Measurements from ENCODE around the gene DUSP2.
A peak's percentile ranks its signal among the peaks of the same experiment; 100 is the strongest.

Gene DUSP2

DNA sequence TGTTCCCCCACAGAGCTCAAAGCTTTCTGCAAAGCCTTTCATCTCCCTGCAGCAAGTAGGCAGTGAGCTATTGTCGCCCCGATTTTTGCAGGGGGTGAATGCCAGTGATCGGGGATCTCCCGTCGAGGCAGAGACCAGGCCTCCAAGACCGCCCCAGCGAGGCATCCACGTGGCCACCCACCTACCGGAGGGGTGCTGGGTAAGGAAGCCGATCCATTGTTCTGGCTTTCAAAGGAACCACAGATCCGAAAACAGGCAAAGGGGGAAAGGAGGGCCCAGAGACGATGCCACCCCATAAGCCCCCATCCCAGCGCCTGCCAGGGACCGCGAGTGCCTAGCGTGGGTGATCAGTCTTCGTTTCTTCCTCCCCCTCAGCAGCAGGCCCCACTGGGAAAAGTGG lies 31.3 kb downstream of the DUSP2 start:
- no peak for DNase-seq (ENCODE audit: low spot score)

DNA sequence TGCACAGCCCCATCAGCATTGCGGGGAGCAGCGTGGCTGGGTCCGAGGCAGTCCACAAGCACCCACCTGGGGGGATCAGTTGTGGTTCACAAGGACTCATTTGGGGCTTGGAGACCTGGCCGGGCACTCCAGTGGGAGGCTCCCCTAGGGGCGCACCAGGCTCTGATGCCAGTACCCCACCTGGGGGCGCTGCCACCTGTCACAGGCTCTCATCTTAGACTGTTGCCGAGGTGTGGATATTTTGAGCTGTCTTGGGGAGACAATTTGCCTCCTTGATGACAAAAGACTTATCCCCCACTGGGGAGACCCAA lies 31.9 kb downstream of the DUSP2 start:
- DNase-seq (ENCODE audit: low spot score), result no peak

DNA sequence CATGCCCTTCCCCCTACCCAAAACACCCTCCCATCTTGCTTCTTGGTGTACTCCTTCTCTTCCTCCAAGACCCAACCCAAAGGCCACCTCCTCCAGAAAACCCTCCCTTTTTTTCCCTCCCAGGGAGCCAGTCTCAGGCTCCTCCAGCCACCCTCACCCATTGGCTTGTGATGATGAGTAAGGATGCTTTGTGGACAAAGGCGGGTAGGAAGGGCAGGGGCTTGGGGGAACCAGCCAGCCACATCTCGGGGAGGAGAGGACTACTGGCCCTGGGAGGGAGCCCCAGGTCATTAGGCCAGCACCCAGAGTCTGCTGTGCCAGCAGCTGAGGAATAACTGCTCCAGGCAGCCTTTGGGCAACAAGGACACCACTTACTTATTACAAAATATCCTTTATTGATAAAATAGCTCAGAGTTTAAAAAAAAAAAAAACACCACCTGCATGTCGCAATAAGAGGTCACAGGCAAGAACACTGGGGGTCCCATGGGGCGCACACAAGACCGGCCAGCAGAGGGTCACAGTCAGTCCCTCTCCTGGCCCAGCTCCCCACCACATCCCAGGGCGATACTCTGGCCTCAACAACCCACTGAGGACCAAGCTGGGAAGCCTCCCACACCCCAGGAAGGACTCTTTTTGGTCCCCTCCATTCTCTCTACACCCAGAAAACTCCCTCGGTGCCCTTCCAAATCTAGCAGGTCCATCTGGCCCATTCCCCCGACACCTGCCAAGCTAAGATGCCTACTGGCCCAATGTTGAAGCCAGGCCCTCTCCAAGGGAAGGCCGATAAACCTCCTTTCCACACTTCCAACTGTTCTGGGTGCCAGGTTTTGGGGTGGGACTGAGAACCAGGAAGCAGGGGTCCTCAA lies 32.5 kb downstream of the DUSP2 start:
- no peak for DNase-seq (ENCODE audit: low spot score)

DNA sequence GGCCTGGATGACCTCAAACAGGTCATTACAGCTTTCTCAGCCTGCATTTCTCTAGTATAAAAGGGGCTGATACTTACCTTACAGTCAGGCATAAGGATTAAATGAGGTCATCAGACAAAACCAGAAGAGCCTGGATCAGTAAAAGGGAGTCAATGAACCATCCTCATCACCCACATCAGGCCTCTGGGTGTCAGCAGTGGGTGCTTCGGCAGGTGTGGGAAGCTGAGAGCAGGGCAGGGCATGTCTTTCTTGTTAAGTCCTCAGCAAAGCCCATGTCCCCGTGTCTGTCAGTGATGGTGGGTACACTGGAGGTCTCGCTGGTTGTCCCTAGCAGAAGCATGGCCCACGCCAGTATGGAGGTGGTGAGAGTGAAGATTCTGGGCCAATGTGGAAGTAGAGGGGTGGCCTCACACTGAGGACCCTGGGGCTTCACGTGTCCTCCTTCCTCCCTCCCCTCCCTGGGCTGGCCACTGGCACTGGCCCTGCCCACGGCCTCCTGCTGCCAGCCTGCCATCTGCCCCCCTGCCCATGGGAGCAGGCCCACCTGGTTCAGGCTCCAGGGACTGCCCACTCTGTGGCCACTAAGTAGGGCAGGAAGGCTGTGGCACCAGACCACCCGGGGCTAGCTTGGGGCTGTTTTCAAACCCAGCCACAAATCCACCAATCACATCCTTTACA lies 33.3 kb downstream of the DUSP2 start:
- peak; percentile 46 for DNase-seq (ENCODE audit: low spot score)

DNA sequence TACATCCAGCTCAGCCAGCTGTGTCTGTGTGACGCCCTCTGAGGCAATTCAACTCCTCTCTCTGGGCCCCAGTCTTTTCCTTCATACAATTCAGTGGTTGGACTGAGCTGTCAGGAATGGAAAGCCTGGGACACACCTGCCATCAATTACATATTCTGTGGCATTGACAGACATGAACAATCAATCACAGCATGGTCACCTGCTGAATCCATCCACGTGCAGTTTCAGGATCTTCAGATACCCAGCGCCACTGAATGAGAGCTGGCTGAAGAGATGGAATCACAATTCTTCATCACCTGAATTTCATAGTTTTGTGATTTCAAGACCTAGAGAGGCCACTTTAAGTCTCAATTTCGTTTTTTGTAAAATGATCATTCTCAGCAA lies 34.0 kb downstream of the DUSP2 start:
- DNase-seq (ENCODE audit: low spot score), result no peak

DNA sequence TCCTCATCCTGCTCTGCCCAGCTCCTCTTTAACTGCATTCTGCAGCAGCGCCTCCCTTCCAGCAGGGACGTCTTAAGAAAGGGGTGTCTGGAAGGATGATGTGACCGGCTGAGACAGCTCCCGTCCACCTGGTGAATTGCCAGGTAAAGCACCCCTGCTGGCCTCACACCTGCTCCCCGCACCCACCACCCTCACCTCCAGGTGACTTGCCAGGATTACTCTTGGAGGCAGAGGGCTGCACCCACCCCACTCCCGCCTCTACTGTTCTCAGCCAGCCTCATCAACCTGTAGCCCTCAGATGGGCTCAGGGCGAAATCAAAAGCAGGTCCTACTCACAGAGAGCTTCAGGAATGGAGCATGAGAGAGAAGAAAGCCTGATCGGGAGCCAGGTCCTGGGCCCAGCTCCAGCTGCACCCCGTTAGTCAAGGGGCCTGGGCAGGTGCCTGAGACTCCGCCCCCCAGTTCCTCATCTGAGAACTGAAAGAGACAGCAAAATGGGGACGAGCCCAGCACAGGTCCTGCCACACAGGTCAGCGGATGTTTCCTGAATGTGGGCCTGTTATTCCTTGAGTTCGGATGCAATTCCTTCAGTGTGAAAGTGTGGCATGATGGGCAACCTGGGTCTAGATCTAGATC lies 34.5 kb downstream of the DUSP2 start:
- DNase-seq (ENCODE audit: low spot score), result no peak

DNA sequence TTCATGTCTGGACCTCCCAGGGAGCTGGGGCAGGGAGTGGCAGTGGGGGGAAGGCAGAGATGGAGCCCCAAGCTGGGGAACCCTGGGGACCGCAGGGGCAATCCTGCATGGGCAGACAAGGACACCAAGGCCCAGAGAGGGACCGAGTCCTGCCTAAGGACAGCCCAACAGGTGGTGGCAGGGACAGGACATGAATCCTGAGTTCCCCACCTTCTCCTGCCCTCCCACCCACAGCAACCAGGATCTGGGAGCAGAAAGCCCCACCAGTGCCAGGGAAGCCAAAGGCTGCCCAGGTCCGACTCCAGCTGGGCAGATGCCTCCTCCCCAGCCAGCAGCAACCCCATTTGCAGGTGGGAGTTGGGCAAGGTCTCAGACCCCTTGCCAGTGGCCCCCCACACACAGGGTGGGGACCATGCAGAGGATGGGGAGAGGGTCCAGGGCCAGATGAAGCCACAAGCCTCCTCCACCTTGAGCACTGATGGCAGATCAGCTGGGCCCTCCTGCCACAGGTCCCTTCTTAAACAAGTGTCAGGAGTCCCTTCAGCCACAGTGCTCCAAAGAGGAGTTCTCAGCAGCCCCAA lies 35.2 kb downstream of the DUSP2 start:
- DNase-seq (ENCODE audit: low spot score), result no peak

DNA sequence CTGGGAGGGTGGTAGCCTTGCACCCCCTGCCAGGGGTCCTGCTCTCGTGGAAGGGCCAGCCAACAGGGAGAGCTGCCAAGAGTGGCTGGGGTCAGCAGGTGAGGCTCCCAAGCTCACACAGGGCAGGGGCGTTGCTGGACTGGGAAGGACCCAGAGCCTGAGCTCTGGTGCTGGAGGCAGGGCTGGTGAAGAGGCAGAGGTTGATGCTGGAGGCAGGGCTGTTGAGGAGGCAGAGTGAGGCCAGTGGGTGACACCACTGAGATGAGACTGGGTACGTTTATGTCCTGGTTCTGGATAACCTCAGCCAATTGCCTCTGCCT lies 35.9 kb downstream of the DUSP2 start:
- DNase-seq (ENCODE audit: low spot score), result no peak

DNA sequence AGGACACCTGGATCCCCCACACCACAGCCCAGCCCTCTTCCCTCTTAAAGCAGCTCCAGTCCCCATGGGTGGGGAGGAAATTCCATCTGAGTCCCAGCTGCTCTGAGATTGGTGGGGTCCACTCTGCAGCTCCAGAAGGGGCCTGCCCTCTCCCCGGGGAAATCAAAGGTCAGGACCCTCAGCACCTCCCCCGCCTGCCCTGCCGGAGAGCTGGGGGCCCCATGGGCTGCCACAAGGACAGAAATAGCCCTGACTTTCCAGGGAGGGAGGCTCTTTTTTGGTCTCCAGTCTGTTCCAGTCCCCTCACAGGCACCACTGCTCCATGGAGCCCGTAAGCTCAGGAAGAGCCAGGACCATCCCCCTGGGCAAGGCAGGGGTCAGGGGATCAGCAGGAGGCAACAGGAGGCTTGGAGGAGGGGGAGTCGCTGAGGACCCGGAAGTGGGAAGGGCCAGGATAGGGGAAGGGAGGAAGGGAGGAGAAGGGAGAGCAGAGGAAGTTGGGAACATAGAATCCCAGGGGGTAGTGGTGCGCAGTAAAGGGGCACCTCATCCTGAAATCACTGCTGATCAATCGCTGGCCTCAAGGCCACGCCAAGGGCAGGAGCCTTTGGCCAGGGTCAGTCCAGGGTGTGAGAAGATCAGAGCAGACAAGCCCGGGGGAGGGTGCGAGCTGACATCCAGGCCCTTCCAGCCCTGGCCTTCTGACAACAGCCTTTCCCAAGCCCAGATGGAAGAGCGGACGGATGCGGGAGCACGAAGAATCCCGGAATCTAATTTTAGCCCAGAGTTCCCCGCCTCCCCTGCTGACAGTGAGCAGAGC lies 36.5 kb downstream of the DUSP2 start:
- DNase-seq (ENCODE audit: low spot score), result no peak

DNA sequence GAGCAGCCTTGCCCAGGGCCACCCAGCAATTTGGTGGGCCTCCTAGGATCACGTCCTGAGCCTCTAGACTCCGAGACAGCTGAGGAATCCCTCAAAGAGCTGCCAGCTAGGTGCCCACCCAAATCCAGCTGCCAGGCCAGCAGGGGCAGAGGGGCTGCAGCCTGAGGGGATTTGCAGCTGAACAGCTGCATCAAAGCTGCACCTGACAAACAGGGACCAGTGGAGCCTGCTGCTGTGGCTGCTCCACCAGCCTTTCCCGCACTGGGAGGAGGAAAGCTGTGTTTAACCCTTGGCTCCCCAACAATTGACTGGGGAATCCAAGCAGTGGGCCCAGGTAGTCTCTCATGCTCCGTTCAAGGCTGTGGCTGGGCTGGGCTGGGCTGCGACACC lies 37.1 kb downstream of the DUSP2 start:
- no peak for DNase-seq (ENCODE audit: low spot score)

DNA sequence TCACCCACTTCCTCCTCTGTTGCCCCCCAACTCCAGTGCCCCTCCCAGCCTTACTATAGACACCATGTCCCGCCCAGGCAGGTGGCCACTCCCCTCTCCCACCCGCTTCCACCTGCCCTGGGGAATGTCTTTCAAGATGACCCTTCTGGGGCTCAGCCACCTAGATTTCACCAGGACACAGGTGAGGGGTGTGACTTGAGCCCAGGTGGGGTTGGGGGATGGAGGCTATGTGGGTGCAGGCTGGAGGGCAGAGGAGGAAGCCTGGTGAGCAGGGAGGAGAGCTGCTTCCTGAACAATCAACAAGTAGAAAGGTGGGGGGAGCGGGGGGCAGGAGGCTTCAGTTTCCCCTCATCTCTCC lies 37.6 kb downstream of the DUSP2 start:
- DNase-seq (ENCODE audit: low spot score), result no peak

DNA sequence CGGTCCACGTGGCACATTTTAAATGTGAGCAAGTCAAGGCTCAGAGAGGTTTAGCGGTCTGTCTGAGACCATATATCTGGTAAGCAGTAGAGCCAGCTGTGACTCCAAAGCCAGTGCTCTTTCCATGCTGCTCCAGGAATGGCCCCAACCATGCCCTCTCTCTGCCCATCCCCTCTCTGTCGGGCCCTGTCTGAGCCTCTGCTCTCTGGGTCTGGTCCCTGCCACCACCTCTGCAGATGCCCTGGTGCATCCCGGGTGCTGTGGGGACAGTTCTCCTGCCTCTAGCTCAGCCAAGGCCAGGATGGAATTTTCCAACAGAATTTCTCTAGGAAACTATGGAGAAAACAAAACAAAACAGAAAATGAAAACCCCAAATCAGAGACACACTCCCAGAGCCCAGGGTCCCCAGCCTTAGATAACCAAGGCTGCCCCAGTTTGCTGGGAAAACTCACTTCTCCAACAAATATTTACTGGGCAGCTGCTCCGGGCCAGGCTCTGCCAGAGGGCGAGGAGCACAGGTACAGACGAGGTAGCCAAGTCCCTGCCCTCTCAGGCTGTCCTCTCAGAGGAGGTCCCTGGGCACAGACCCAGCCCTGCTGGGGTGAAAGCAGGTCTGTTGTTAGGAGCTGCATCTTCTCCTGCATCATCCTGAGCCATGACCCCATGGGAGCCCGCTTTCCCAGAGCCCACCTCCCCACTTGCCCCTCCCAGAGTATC lies 38.1 kb downstream of the DUSP2 start:
- no peak for DNase-seq (ENCODE audit: low spot score)

DNA sequence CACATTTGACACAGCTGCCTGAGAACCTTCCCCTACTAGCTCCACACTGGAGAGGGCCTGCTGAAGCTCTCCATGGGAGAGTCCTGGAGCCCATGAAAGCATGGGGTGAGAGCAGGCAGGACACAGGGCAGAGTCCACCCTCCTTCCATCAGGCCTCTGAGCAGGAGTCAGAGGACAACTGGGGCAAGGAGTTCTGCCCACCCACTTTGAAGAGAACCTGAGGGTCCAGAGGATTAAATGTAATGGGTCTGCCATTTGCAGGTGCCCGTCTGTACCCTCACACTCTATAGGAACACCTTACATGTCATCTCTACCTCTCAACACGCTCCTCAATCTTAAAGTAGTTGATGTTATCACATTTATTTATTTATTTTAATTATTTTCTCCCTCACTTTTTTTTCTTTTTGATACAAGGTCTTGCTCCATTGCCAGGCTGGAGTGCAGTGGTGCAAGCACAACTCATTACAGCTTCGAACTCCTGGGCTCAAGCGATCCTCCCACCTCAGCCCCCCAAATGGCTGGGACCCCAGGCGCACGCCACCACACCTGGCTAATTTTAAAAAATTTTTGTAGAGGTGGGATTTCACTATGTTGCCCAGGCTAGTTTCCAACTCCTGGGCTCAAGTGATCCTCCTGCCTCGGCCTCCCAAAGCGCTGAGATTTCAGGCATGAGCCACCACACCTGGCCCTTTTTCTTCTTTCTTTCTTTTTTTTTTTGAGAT lies 39.1 kb downstream of the DUSP2 start:
- no peak for DNase-seq (ENCODE audit: low spot score)

DNA sequence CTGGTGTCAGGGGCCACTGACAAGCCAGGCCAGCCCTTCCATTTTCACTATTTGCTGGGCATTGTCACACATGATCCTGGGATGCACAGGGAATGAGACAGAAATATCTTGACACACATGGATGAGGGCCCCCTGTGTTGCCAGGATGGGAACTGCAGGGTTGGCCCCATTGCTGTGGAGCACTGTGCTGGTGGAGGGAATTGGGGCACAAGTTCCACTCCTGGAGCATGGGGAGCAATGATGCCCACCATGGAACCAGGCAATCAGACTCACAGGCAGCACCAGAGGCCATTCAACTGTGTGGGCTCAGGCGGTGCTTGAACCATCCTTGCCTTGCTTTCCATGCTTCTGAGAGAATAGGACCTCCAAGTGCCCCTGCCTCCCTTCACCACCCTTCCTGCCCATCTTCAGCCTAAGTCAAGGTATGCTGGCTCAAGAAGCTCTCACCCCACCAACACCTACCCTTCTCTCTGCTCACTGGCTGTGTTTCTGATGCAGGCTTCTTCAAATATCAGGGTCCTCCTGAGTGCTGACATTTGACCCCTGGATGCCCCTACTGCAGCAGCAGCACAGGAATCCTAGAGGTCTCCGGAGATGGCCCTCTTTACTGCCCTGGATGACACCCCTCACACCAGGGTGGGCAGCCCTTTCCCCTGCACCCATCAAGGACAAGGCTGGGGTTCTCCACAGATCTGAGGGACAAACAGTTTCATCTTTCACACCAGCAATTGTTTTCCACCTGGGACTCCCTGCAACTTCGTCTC lies 39.9 kb downstream of the DUSP2 start:
- DNase-seq (ENCODE audit: low spot score), result no peak

DNA sequence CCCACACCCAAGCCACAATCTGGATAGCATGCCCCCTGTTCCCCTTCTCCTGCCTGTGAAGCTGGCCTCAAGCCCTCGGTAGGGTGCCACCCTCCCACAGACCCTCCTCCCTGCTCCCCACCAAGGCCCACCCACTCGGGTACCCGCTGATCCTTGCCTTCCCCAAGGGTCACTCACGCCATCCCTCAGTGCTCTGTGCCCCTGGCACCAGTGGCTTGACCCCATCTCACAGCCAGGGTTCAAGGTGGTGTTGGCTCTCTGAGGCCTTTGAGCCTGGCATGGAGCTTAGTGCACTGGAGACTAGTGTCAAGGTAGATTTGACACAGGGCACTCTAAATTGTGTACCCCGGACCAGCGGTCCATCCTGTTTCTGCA lies 40.8 kb downstream of the DUSP2 start:
- no peak for DNase-seq (ENCODE audit: low spot score)

DNA sequence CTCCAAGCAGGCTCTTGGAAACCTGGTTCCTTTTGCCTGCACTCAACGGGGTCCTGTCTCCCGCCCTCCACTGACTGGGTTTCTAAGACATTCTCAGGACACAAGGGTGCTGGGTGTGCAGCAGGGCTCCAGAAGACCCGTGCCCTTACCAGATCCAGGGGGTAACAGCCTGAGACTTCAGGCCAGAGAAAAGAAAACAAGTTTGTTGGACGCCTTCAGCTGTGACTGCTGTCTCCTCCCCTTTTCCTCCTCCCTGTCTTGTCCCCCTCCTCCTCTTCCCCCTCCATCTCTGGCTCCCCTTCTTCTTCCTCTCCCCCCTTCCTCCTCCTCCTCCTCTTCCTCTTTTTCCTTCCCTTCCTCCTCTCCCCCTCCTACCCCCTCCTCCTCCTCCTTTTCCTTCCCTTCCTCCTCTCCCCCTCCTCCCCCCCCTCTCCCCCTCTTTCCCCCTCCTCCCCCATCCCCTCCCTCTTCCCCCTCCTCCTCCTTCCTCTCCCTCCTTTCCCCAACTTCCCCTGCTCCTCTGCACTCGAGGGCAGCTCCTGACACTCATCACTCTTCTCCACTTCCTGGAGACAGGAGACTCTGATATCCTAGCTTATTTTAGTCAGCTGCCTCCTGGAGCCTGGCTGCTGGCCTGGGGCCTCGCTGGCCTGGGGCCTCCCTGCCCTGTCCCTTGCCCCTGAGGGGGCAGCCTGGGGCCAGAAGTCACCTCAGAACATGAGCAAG lies 41.3 kb downstream of the DUSP2 start:
- no peak for DNase-seq (ENCODE audit: low spot score)

DNA sequence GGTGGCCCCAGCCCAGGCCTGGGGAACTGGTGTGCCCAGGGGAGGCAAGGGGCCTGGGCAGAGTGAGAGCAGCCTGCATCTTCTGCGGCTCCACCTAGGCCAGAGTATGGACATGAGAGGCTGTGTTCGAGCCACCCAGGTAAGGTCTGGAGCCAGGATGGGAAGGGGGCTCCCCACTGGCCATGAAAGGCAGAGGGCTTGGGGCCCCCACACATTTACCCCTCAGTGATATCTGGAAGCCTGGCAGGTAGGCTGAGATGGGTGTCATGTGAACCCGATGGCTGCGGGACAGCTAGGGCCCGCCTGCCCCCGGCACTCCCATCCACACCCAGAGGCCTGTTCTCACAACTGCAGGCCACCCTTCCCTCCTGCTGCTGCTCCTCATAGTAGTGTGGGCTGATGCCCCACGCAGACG lies 42.0 kb downstream of the DUSP2 start:
- peak; percentile 14 for DNase-seq (ENCODE audit: low spot score)

DNA sequence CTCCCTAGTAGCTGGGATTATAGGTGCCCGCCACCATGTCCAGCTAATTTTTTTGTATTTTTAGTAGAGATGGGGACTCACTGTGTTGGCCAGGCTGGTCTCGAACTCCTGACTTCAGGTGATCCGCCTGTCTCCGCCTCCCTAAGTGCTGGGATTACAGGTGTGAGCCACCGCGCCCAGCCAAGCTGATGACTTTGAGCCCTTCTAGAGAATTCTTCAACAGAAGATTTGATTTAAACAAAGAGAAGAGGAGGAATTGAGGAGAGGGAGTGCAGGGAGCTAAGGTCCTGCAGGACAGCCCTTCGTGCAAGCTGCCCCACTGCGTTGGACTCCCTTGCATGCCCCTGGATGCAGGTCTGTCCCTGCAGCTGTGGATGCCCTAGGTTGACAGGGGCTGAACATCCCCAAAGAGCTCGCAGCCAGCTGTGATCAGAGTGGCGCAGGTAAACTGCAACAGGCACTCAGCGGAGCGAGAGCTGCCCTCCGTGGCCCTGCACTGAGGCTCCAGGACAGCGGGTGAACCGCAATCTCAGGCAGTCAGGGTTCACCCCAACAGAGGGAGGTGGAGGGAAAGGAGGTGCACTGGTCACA lies 42.5 kb downstream of the DUSP2 start:
- no peak for DNase-seq (ENCODE audit: low spot score)

DNA sequence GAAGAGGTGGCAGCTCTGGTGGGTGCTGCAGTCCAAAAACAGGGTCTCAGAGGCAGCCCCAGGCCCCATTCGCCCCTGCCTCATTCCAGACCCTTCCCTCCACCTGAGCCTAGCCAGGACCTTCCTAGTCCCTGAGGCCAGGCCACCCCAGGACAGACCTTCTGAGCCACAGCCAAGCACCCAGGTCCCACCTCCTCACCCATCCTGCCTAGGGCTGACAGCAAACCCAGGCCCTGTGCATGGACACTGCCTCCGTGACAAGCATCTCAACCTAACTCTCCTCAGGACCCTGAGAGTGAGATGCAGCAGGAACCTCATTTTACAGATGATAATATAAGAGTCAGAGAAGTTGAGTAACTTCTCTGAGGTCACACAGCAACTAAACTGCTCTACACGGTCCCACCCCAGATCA lies 44.3 kb downstream of the DUSP2 start:
- DNase-seq (ENCODE audit: low spot score), result no peak

Measured in SW480 (cell line).